IMR-90 (cell line): Measurements from ENCODE around the gene COMP. TPM values are rescaled to one million over a fixed set of nuclear protein-coding genes. Genes with fewer than 3 reads are reported as not detected.

Experiments used
- ATAC-seq: fragments of 200-7000 bp; cut with Tn5 transposase; 2 replicates; pipeline ENCODE4 v1.9.1; 2020; ENCODE audit warnings: low read depth, mild to moderate bottlenecking, moderate library complexity
- BruUV-seq: library from RNA; stranded (reverse); fragments of 400-500 nt; replicated peaks from 2 replicates; lab custom pipeline; 2021; lab: Mats Ljungman, UMichigan
- CTCF ChIA-PET: fragments of 300-600 bp; formaldehyde crosslinking; extraction: SDS; loops from one replicate; lab custom pipeline; 2021; ENCODE audit warnings: antibody characterized with exemption; lab: Yijun Ruan, JAX
- POLR2A ChIA-PET: fragments of 300-600 bp; sonication (Branson Sonifier 250); formaldehyde crosslinking; loops from one replicate; lab custom pipeline; 2022; ENCODE audit warnings: antibody characterized with exemption; ENCODE audit not compliant: unreplicated experiment; lab: Charles Lee
- DNase-seq: peaks from one replicate; pipeline ENCODE4 v3.0.0; 2013
- H2AFZ ChIP-seq: replicated peaks from 2 replicates; pipeline ENCODE3; 2013; ENCODE audit warnings: low read length, mild to moderate bottlenecking; ENCODE audit not compliant: poor library complexity
- H2AK5ac ChIP-seq: 2 replicates; pipeline ENCODE4 v1.6.1; 2013; ENCODE audit warnings: low read depth, low read length, inconsistent platforms
- H2AK9ac ChIP-seq: replicated peaks from 2 replicates; pipeline ENCODE3; 2013; ENCODE audit warnings: mild to moderate bottlenecking, low read depth, low read length, moderate library complexity; ENCODE audit not compliant: poor library complexity
- H2BK120ac ChIP-seq: 2 replicates; pipeline ENCODE4 v1.6.1; 2013; ENCODE audit warnings: low read depth, low read length, inconsistent platforms
- H2BK15ac ChIP-seq: 3 replicates; pipeline ENCODE4 v1.6.1; 2013; ENCODE audit warnings: low read depth, low read length, inconsistent platforms
- H2BK20ac ChIP-seq: 2 replicates; pipeline ENCODE4 v1.6.1; 2013; ENCODE audit warnings: low read depth, mild to moderate bottlenecking, inconsistent platforms, low read length, moderate library complexity
- H2BK5ac ChIP-seq: 2 replicates; pipeline ENCODE4 v1.6.1; 2013; ENCODE audit warnings: mild to moderate bottlenecking, low read depth, low read length, inconsistent platforms; ENCODE audit not compliant: poor library complexity, severe bottlenecking
- H3K14ac ChIP-seq: replicated peaks from 2 replicates; pipeline ENCODE4 v1.6.1; 2013; ENCODE audit warnings: low read depth, low read length, inconsistent platforms
- H3K18ac ChIP-seq: 2 replicates; pipeline ENCODE4 v1.6.1; 2013; ENCODE audit warnings: low read depth, low read length, control low read depth
- H3K23ac ChIP-seq: 2 replicates; pipeline ENCODE4 v1.6.1; 2013; ENCODE audit warnings: low read depth, low read length, inconsistent platforms
- H3K27ac ChIP-seq: 2 replicates; pipeline ENCODE4 v1.5.1; 2013; ENCODE audit warnings: mild to moderate bottlenecking, control low read depth, low read length; ENCODE audit not compliant: insufficient read depth
- H3K27me3 ChIP-seq: 2 replicates; pipeline ENCODE4 v1.6.1; 2013; ENCODE audit warnings: low read length; ENCODE audit not compliant: control insufficient read depth, insufficient read depth
- H3K36me3 ChIP-seq: 2 replicates; pipeline ENCODE4 v1.6.1; 2013; ENCODE audit warnings: low read length, mixed read lengths; ENCODE audit not compliant: control insufficient read depth, insufficient read depth
- H3K4ac ChIP-seq: 2 replicates; pipeline ENCODE4 v1.6.1; 2013; ENCODE audit warnings: low read depth, low read length, inconsistent platforms
- H3K4me1 ChIP-seq: 2 replicates; pipeline ENCODE4 v1.6.1; 2013; ENCODE audit warnings: low read length, mixed read lengths; ENCODE audit not compliant: control insufficient read depth, insufficient read depth
- H3K4me2 ChIP-seq: 2 replicates; pipeline ENCODE4 v1.6.1; 2013; ENCODE audit warnings: low read depth, mild to moderate bottlenecking, control low read depth, low read length, moderate library complexity
- H3K4me3 ChIP-seq: 2 replicates; pipeline ENCODE4 v1.5.1; 2013; ENCODE audit warnings: low read depth, mild to moderate bottlenecking, control low read depth, low read length, moderate library complexity; ENCODE audit not compliant: insufficient read depth
- H3K56ac ChIP-seq: 2 replicates; pipeline ENCODE4 v1.6.1; 2013; ENCODE audit warnings: low read length, inconsistent platforms; ENCODE audit not compliant: insufficient read depth; ENCODE audit errors: extremely low read depth
- H3K79me1 ChIP-seq, 2 experiments: 2 replicates each; pipeline ENCODE4 v1.6.1; 2013; ENCODE audit warnings: low read length in 2 of 2, inconsistent platforms in 1 of 2, low read depth in 1 of 2
- H3K9ac ChIP-seq: 2 replicates; pipeline ENCODE4 v1.6.1; 2013; ENCODE audit warnings: low read depth, low read length, control low read depth
- H3K9me1 ChIP-seq: 2 replicates; pipeline ENCODE4 v1.6.1; 2013; ENCODE audit warnings: low read length, inconsistent platforms; ENCODE audit not compliant: insufficient read depth
- H3K9me3 ChIP-seq: 2 replicates; pipeline ENCODE4 v1.6.1; 2013; ENCODE audit warnings: low read length; ENCODE audit not compliant: control insufficient read depth, insufficient read depth
- H4K20me1 ChIP-seq: 2 replicates; pipeline ENCODE4 v1.6.1; 2013; ENCODE audit warnings: low read length, inconsistent platforms; ENCODE audit not compliant: insufficient read depth
- H4K5ac ChIP-seq: 2 replicates; pipeline ENCODE4 v1.6.1; 2013; ENCODE audit warnings: mild to moderate bottlenecking, low read depth, low read length, control low read depth
- H4K8ac ChIP-seq, 2 experiments: 2 replicates each; pipeline ENCODE4 v1.6.1; 2013; ENCODE audit warnings: low read depth in 2 of 2, low read length in 2 of 2, control low read depth in 1 of 2, inconsistent platforms in 1 of 2
- H4K91ac ChIP-seq: 2 replicates; pipeline ENCODE4 v1.6.1; 2013; ENCODE audit warnings: low read depth, low read length, inconsistent platforms; ENCODE audit not compliant: insufficient read depth
- BHLHE40 ChIP-seq: fragments of 150-350 bp; IDR thresholded peaks from 2 replicates; pipeline ENCODE4 v1.6.1; 2016; ENCODE audit warnings: mild to moderate bottlenecking, low read depth, low read length
- CTCF ChIP-seq: conservative IDR thresholded peaks from 2 replicates; pipeline ENCODE4 v1.5.1; 2012; ENCODE audit warnings: mild to moderate bottlenecking, low read depth, low read length, improper control_type of control experiment
- FOS ChIP-seq: fragments of 150-350 bp; IDR thresholded peaks from 2 replicates; pipeline ENCODE4 v1.6.1; 2016; ENCODE audit warnings: low read depth, low read length
- POLR2A ChIP-seq: IDR thresholded peaks from 2 replicates; pipeline ENCODE4 v1.6.1; 2012; ENCODE audit warnings: mild to moderate bottlenecking, low read depth, low read length
- RFX5 ChIP-seq: IDR thresholded peaks from 2 replicates; pipeline ENCODE4 v1.8.0; 2012; ENCODE audit warnings: low read depth, mild to moderate bottlenecking, low read length, moderate library complexity
- WGBS, 2 experiments: methylation state at CpG; one replicate each; pipeline versions ENCODE4 v1.1.5 to v1.1.7; 2013; ENCODE audit warnings: missing lambda C conversion rate in 2 of 2; ENCODE audit not compliant: insufficient read length in 1 of 2; ENCODE audit errors: extremely low coverage in 2 of 2; 5-methylcytosine and 5-hydroxymethylcytosine counted together
- dilution Hi-C: fragments of 300-500 bp; cut with HindIII; formaldehyde crosslinking; loops from one replicate; pipeline ENCODE4 v1.14.3; 2018; ENCODE audit warnings: low sequenced_read_pairs; ENCODE audit not compliant: unreplicated experiment
- in situ Hi-C: fragments of 300-500 bp; cut with MboI; formaldehyde crosslinking; loops from 3 replicates; pipeline ENCODE4 v1.14.3; 2019; ENCODE audit warnings: low sequenced_read_pairs, inconsistent platforms, mixed read lengths
- intact Hi-C: fragments of 100-400 bp; cut with micrococcal nuclease; formaldehyde crosslinking; loops from 2 replicates; pipeline ENCODE4 v1.10.0; 2022
- polyA plus RNA-seq, 3 experiments: library from polyadenylated mRNA; depleted of rRNA; stranded (reverse); fragments of >200 nt; gene quantifications; 2 replicates each; pipeline ENCODE4 v1.2.3, GENCODE V29; 2012; ENCODE audit warnings: low replicate concordance in 1 of 3
- total RNA-seq: library from RNA; depleted of rRNA; stranded (reverse); fragments of >200 nt; gene quantifications from 2 replicates; pipeline ENCODE4 v1.2.3, GENCODE V29; 2012

The COMP gene
- total and polyA plus RNA-seq, 2 of the 4 experiments (the other 2 are of a cell fraction), result under 0.01 to 0.43 TPM

DNA sequence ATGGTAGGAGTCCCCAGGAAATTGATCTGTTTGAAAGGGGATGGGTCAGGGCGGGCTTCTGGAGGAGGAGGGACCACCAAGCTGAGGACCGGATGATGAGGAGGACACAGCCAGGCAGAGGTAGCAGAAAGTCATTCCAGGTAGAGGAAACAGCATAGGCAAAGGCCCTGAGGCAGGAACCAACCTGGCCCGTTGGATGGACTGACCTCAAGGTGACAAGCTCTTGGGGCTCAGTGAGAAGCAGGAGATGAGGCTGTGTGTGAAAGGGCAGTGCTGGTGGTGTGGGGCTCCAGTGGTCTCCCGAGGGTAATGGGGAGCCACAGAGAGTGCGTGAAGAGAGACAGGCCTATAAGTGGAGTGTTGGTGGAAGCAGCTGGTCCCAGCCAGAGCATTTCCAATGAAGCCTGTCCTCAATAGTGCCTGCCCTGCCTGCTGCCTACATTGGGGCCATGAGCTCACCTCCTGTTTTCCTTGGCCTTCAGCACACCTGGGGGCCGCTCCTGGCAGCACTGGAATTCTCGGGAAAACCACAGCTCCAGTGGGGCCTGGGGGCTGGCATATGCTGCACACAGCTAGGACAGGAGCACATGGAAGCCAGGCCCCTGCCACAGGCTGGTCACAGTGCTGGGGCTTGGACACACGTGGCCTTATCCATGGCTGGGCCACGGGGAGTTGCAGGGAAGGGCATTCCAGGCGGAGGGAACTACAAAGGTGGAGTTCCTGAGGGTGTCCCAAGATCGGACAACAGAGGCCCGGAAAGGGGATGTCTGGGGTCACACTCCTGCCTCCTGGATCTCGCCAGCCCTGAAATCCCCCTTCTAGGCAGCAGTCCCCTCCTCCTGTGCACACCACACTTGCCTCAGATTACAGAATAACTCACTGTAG, 2.3 kb upstream of the COMP start:
- Histone ChIP-seq H3K79me1 (no peaks in the 10 kb centered on the region), H3K9ac (no peak overlapping the region), H4K5ac (no peak overlapping the region), H2BK20ac (no peak overlapping the region), H2AK5ac (no peak overlapping the region), H3K9me3 (no peaks in the 10 kb centered on the region), H4K91ac (no peak overlapping the region), H2AK9ac (no peak overlapping the region), H3K27ac (no peak overlapping the region), H3K4me1 (peaks cover 2% of the 10 kb centered on the region; the same call in 1 of the 2 replicates), H4K20me1 (peaks cover 4% of the 10 kb centered on the region; the same call in 1 of the 2 replicates), H4K8ac (no peak overlapping the region), H3K56ac (no peak overlapping the region), H3K36me3 (no peaks in the 10 kb centered on the region), H3K14ac (no peak overlapping the region), H3K4me2 (no peak overlapping the region), H3K18ac (no peak overlapping the region), H3K4ac (no peak overlapping the region), H2BK120ac (no peak overlapping the region), H2BK5ac (no peak overlapping the region), H3K9me1 (no peaks in the 10 kb centered on the region), H3K4me3 (no peak overlapping the region), H3K27me3 (peaks cover 69% of the 10 kb centered on the region), H3K23ac (no peak overlapping the region), H2BK15ac (no peak overlapping the region), H2AFZ (no peak overlapping the region)
- intact Hi-C loops (no loop called here), dilution Hi-C loops (no loop called here), in situ Hi-C loops (no loop called here)
- DNase-seq, result no peak
- no peak for ATAC-seq
- ChIA-PET CTCF (no interaction called here), POLR2A (no interaction called here)
- BruUV-seq, result no TSS peak
- WGBS, 2 experiments, result 80% methylated on average over 10 of the region's 13 CpGs; no CpG with 5 or more reads in 1 of the 2 experiments
- no peak for TF ChIP-seq POLR2A
- TF ChIP-seq FOS, result no peak
- no peak for TF ChIP-seq CTCF
- no peak for TF ChIP-seq RFX5
- TF ChIP-seq BHLHE40, result no peak
